ENCODE results near the gene RRBP1. TPM values are rescaled to one million over a fixed set of nuclear protein-coding genes. Genes with fewer than 3 reads are reported as not detected.

Gene RRBP1
- total and polyA plus RNA-seq, 2 of the 4 experiments (the other 2 are of a cell fraction), result 90.2 to 136 TPM

DNA sequence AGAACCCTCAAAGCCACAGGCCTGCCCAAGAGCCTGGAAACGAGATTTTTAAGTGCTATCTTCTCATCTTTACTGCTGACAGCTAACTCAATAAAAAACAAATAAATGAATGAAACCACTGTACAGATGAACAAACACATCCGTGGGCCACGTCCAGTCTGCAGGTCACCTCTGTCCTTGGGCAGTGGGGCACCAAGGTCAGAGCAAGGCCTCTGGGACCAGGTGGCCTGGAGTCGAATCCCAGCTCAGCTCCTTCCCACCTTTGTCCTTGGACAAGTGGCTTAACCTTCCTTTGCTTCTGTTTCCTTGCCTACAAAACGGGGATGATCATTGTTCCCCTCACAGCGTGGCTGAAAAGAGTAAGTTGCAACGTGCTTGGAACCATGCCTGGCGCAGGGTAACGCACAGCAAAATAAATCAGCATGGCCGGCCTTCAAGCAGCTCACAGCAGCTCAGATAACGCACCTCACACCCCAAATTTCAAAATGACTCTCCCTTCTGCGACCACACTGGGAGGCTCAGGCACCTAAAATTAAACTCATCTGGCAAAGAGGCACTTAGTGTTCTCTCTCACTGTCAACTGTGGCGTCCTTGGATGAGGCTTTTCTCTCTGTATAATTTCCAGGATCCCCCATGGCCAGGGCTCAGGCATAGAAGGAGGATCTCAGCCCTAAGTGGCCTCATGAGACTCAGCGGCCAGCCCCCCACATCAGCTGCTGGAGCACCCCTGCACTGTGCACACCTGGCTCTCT, 35.7 kb downstream of the RRBP1 start:
- DNase-seq (no peak), ATAC-seq (ENCODE audit: low read depth) (no peak)
- Histone ChIP-seq H3K4me3 (ENCODE audit: insufficient read depth, low read depth, low read length) (no peak overlapping the region), H3K9ac (ENCODE audit: low read depth, low read length) (no peak overlapping the region), H2BK15ac (ENCODE audit: low read depth, low read length) (no peak overlapping the region), H3K56ac (ENCODE audit: extremely low read depth, insufficient read depth, low read length) (no peak overlapping the region), H3K9me3 (ENCODE audit: control insufficient read depth, insufficient read depth, low read length) (no peaks in the 10 kb centered on the region), H3K27ac (ENCODE audit: insufficient read depth, low read length) (no peak overlapping the region), H2AK5ac (ENCODE audit: low read depth, low read length) (no peak overlapping the region), H2BK120ac (ENCODE audit: low read depth, low read length) (no peak overlapping the region), H2BK20ac (ENCODE audit: low read depth, low read length) (no peak overlapping the region), H3K14ac (replicated peaks; ENCODE audit: low read depth, low read length) (no peak overlapping the region), H2BK5ac (ENCODE audit: low read depth, low read length, poor library complexity, severe bottlenecking) (no peak overlapping the region), H2AFZ (replicated peaks; ENCODE audit: low read length, poor library complexity) (no peak overlapping the region), H3K18ac (ENCODE audit: low read depth, low read length) (no peak overlapping the region), H3K27me3 (ENCODE audit: control insufficient read depth, insufficient read depth, low read length) (no peaks in the 10 kb centered on the region), H4K91ac (ENCODE audit: insufficient read depth, low read depth, low read length) (no peak overlapping the region), H4K20me1 (ENCODE audit: insufficient read depth, low read length) (peaks cover 100% of the 10 kb centered on the region), H3K4ac (ENCODE audit: low read depth, low read length) (no peak overlapping the region), H3K23ac (ENCODE audit: low read depth, low read length) (no peak overlapping the region), H3K9me1 (ENCODE audit: insufficient read depth, low read length) (peaks cover 14% of the 10 kb centered on the region), H4K8ac (ENCODE audit: low read depth in 2 of 2, low read length in 2 of 2) (no peak overlapping the region), H3K4me2 (ENCODE audit: low read depth, low read length) (no peak overlapping the region; the same call in 1 of the 2 replicates), H2AK9ac (replicated peaks; ENCODE audit: low read depth, low read length, poor library complexity) (no peak overlapping the region), H3K4me1 (ENCODE audit: control insufficient read depth, insufficient read depth, low read length) (peaks cover 35% of the 10 kb centered on the region), H4K5ac (ENCODE audit: low read depth, low read length) (no peak overlapping the region), H3K36me3 (ENCODE audit: control insufficient read depth, insufficient read depth, low read length) (peaks cover 46% of the 10 kb centered on the region), H3K79me1 (ENCODE audit: low read depth in 1 of 2, low read length in 2 of 2) (peaks cover 23 to 99% of the 10 kb centered on the region in 2 experiments)
- intact Hi-C loops (cut with micrococcal nuclease) (no loop called here), in situ Hi-C loops (cut with MboI; ENCODE audit: low sequenced_read_pairs) (loop anchor here (25.0 kb wide), 1 partner anchor 491 kb away; the partner anchor contains the start of genes KAT14 and PET117), dilution Hi-C loops (cut with HindIII; ENCODE audit: low sequenced_read_pairs, unreplicated experiment) (no loop called here)
- no peak for TF ChIP-seq MAFK (IDR thresholded peaks at IDR 0.05; ENCODE audit: low read depth, low read length)
- no peak for TF ChIP-seq BHLHE40 (IDR thresholded peaks at IDR 0.05; ENCODE audit: low read depth, low read length)
- no peak for TF ChIP-seq MXI1 (IDR thresholded peaks at IDR 0.05; ENCODE audit: borderline replicate concordance, low read depth, low read length)
- TF ChIP-seq CHD1 (IDR thresholded peaks at IDR 0.05; ENCODE audit: low read depth, low read length), result no peak
- TF ChIP-seq FOS (IDR thresholded peaks at IDR 0.05; ENCODE audit: low read depth, low read length), result no peak
- no peak for TF ChIP-seq CEBPB (IDR thresholded peaks at IDR 0.05; ENCODE audit: low read depth, low read length)
- no peak for TF ChIP-seq SMC3 (IDR thresholded peaks at IDR 0.05; ENCODE audit: low read depth, low read length)
- TF ChIP-seq MAZ (IDR thresholded peaks at IDR 0.05; ENCODE audit: borderline replicate concordance, low read depth, low read length), result no peak
- TF ChIP-seq NFE2L2 (IDR thresholded peaks at IDR 0.05; ENCODE audit: low read depth, low read length), result no peak
- no peak for TF ChIP-seq RCOR1 (IDR thresholded peaks at IDR 0.05; ENCODE audit: insufficient replicate concordance, low read length)
- no peak for TF ChIP-seq RAD21 (IDR thresholded peaks at IDR 0.05; ENCODE audit: low read length)
- WGBS, 2 experiments (ENCODE audit: extremely low coverage in 2 of 2, insufficient read length in 1 of 2), result 66% methylated on average over 9 of the region's 14 CpGs; no CpG with 5 or more reads in 1 of the 2 experiments
- BruUV-seq (replicated peaks), result no TSS peak
- CTCF ChIA-PET, result no interaction called here
- POLR2A ChIA-PET (ENCODE audit: unreplicated experiment), result no interaction called here
